ENCODE results near the gene NEU3.
"Not testable (repeated sequence)": the region's sequence is repeated elsewhere in the genome, so short reads cannot be mapped to it uniquely, and the experiment has no call there.

Gene NEU3

DNA sequence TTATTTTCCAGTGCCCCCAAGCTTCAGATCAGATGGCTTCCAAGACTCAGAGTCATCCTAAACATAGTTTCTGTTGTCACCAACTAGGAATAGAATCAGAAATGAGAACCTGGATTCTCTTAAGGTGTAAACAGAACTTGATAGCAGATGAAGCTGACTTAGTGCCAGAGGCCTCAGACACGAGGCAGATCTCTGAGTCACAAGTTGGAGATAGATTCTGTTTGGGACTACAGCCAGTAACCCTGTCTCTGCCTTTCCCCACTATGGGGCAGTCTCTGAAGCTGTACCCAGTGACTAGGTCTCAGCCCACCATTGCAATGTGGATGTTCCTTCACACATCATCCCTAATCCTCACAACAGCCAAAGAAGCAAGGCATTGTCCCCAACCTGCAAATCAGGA is 25.4 kb downstream of the NEU3 start:
- DNase-seq (ENCODE audit: extremely low read depth, low read depth): peak; percentile 61
- TF ChIP-seq, protein P1, sequence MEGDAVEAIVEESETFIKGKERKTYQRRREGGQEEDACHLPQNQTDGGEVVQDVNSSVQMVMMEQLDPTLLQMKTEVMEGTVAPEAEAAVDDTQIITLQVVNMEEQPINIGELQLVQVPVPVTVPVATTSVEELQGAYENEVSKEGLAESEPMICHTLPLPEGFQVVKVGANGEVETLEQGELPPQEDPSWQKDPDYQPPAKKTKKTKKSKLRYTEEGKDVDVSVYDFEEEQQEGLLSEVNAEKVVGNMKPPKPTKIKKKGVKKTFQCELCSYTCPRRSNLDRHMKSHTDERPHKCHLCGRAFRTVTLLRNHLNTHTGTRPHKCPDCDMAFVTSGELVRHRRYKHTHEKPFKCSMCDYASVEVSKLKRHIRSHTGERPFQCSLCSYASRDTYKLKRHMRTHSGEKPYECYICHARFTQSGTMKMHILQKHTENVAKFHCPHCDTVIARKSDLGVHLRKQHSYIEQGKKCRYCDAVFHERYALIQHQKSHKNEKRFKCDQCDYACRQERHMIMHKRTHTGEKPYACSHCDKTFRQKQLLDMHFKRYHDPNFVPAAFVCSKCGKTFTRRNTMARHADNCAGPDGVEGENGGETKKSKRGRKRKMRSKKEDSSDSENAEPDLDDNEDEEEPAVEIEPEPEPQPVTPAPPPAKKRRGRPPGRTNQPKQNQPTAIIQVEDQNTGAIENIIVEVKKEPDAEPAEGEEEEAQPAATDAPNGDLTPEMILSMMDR (IDR thresholded peaks at IDR 0.05; ENCODE audit: low read depth, low read length, missing control alignments): no peak
- no peak overlapping the region for H3K4me3 ChIP-seq (replicated peaks; ENCODE audit: low read depth, low read length)

GRCh38 chr11:75019200-75019599 is 30.5 kb downstream of the NEU3 start:
- not testable (repeated sequence) for H3K4me3 ChIP-seq (replicated peaks; ENCODE audit: low read depth, low read length); DNase-seq (ENCODE audit: extremely low read depth, low read depth)

DNA sequence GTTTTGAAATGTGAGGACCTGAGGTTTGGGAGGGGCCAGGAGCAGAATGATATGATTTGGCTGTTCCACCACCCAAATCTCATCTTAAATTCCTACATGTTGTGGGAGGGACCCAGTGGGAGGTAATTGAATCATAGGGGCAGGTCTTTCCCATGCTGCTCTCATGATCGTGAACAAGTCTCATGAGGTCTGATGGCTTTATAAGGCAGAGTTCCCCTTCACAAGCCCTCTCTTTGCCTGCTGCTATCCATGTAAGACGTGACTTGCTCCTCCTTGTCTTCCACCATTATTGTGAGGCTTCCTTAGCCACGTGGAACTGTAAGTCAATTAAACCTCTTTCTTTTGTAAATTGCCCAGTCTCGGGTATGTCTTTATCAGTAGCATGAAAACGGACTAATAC is 31.6 kb downstream of the NEU3 start:
- DNase-seq (ENCODE audit: extremely low read depth, low read depth); H3K4me3 ChIP-seq (replicated peaks; ENCODE audit: low read depth, low read length): not testable (repeated sequence)

DNA sequence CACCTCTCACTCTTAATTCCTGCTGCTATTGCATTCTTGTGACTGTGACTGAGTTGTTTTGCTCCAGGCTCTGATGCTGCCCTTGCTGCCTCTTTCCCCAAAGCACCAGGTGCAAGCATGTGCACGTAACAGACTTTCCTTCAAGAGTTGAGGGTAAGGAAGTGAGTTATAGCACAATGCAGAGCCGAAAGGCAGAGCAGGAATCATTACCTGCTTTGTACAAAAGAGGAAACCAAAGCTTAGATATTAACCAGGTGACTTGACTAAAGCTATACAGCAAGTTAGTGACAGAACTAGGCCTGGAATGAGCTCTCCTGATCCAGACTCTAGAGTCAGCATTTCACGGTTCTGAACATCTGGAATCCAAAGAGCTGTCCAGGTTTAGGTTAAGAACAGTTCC is 33.6 kb downstream of the NEU3 start:
- DNase-seq (ENCODE audit: extremely low read depth, low read depth): no peak
- no peak overlapping the region for H3K4me3 ChIP-seq (replicated peaks; ENCODE audit: low read depth, low read length)
- TF ChIP-seq, protein P1 (IDR thresholded peaks at IDR 0.05; ENCODE audit: low read depth, low read length, missing control alignments): no peak

GRCh38 chr11:75022759-75023396 is 34.1 kb downstream of the NEU3 start:
- TF ChIP-seq, protein P1 (IDR thresholded peaks at IDR 0.05; ENCODE audit: low read depth, low read length, missing control alignments): peak; percentile 98
- peak; percentile 72 for DNase-seq (ENCODE audit: extremely low read depth, low read depth)
- H3K4me3 ChIP-seq (replicated peaks; ENCODE audit: low read depth, low read length): no peak overlapping the region

GRCh38 chr11:75023446-75024067 is 34.8 kb downstream of the NEU3 start:
- no peak for DNase-seq (ENCODE audit: extremely low read depth, low read depth)
- TF ChIP-seq, protein P1 (IDR thresholded peaks at IDR 0.05; ENCODE audit: low read depth, low read length, missing control alignments): no peak
- H3K4me3 ChIP-seq (replicated peaks; ENCODE audit: low read depth, low read length): no peak overlapping the region

GRCh38 chr11:75024068-75024449 is 35.3 kb downstream of the NEU3 start:
- TF ChIP-seq, protein P1 (IDR thresholded peaks at IDR 0.05; ENCODE audit: low read depth, low read length, missing control alignments): no peak
- DNase-seq (ENCODE audit: extremely low read depth, low read depth): no peak
- H3K4me3 ChIP-seq (replicated peaks; ENCODE audit: low read depth, low read length): no peak overlapping the region

- no peak for DNase-seq (ENCODE audit: extremely low read depth, low read depth)
- TF ChIP-seq, protein P1 (IDR thresholded peaks at IDR 0.05; ENCODE audit: low read depth, low read length, missing control alignments): no peak
- no peak overlapping the region for H3K4me3 ChIP-seq (replicated peaks; ENCODE audit: low read depth, low read length)
These were observed 36.1 kb downstream of the NEU3 start for GRCh38 chr11:75024764-75025211.

Data from HFF-Myc (cell line).